ENCODE measurements around the gene AHCTF1.
"Not testable (repeated sequence)": the region's sequence is repeated elsewhere in the genome, so short reads cannot be mapped to it uniquely, and the experiment has no call there.

Gene AHCTF1

DNA sequence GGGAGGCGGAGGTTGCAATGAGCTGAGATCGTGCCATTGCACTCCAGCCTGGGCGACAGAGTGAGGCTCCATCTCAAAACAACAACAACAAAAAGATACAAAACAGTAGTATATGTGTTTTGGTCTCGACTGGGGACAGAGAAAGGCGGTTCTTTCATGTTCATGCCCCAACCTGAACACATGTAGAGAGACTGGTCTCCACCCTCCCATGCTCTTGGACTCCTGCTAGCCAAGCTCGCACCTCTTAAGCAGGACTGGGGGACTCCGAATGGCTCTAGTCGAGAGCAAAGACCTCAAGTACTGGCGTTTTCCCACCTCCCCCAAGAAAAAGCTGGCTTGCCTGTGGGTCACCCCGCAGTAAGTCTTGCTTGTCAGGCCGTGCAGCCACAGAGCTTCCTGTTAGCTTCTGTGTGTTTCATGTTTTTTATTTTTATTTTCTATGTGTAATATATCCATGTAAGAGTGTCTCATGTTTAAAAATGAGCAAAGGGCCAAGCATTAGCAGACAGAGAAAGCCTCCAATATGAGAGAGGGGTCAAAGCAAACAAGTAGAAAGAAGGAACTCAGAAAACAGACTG lies 116.0 kb downstream of the AHCTF1 start:
- Histone ChIP-seq H3K27ac (ENCODE audit: low read depth, low read length) (no peak overlapping the region), H3K27me3 (ENCODE audit: insufficient read depth, low read length) (peaks cover 25% of the 10 kb centered on the region), H2AFZ (ENCODE audit: low read length, unreplicated experiment) (no peak overlapping the region), H3K79me2 (ENCODE audit: control insufficient read depth, insufficient read depth, low read length, unreplicated experiment) (no peaks in the 10 kb centered on the region), H3K4me1 (ENCODE audit: control insufficient read depth, insufficient read depth, low read length, unreplicated experiment) (no peaks in the 10 kb centered on the region), H3K36me3 (ENCODE audit: insufficient read depth, low read length) (no peaks in the 10 kb centered on the region), H3K4me3 (ENCODE audit: low read depth, low read length) (no peak overlapping the region)

DNA sequence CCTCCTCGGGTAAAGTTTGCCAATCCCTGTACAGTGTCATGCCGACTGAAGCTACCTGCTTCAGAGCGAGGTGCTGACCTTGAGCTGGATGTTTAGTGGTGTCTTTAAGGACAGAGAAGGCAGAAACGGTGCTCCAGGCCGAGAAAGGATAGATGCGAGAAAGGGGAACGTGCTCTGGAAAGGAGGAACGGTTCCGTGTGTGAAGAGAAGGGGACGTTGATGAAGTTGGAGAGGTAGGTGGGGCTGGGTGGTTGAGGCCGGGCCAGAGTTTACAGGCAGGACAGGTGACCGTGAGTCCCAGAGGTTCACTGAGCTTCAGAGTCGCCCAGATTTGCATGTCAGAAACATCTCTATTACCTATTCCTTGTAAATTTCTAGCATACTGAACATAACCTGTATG lies 116.9 kb downstream of the AHCTF1 start:
- H3K79me2 ChIP-seq (ENCODE audit: control insufficient read depth, insufficient read depth, low read length, unreplicated experiment) = no peaks in the 10 kb centered on the region
- H3K27me3 ChIP-seq (ENCODE audit: insufficient read depth, low read length) = peaks cover 17% of the 10 kb centered on the region
- no peak overlapping the region for H2AFZ ChIP-seq (ENCODE audit: low read length, unreplicated experiment)
- no peak overlapping the region for H3K27ac ChIP-seq (ENCODE audit: low read depth, low read length)
- no peak overlapping the region for H3K4me3 ChIP-seq (ENCODE audit: low read depth, low read length)
- no peaks in the 10 kb centered on the region for H3K4me1 ChIP-seq (ENCODE audit: control insufficient read depth, insufficient read depth, low read length, unreplicated experiment)
- no peaks in the 10 kb centered on the region for H3K36me3 ChIP-seq (ENCODE audit: insufficient read depth, low read length)

DNA sequence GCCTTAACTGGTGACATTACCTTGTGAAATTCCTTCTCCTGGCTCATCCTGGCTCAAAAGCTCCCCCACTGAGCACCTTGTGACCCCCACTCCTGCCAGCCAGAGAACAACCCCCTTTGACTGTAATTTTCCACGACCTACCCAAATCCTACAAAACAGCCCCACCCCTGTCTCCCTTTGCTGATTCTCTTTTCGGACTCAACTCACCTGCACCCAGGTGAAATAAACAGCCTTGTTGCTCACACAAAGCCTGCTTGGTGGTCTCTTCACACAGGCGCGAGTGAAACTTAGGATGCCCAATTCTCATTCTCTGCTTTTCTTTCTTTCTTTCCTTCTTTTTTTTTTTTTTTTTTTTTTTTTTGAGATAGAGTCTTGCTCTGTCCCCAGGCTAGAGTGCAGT lies 118.4 kb downstream of the AHCTF1 start:
- peaks cover 28% of the 10 kb centered on the region for H3K27me3 ChIP-seq (ENCODE audit: insufficient read depth, low read length)
- not testable (repeated sequence) for H3K27ac ChIP-seq (ENCODE audit: low read depth, low read length); H2AFZ ChIP-seq (ENCODE audit: low read length, unreplicated experiment)

GRCh38 chr1:246811985-246812384 lies 119.8 kb downstream of the AHCTF1 start:
- no peaks in the 10 kb centered on the region for H3K36me3 ChIP-seq (ENCODE audit: insufficient read depth, low read length)
- no peaks in the 10 kb centered on the region for H3K4me1 ChIP-seq (ENCODE audit: control insufficient read depth, insufficient read depth, low read length, unreplicated experiment)
- peaks cover 33% of the 10 kb centered on the region for H3K27me3 ChIP-seq (ENCODE audit: insufficient read depth, low read length)
- H3K79me2 ChIP-seq (ENCODE audit: control insufficient read depth, insufficient read depth, low read length, unreplicated experiment) = no peaks in the 10 kb centered on the region
- no peak overlapping the region for H2AFZ ChIP-seq (ENCODE audit: low read length, unreplicated experiment)
- H3K4me3 ChIP-seq (ENCODE audit: low read depth, low read length) = no peak overlapping the region
- H3K27ac ChIP-seq (ENCODE audit: low read depth, low read length) = no peak overlapping the region

More for the DNA sequence above, 118.4 kb downstream of the AHCTF1 start:
- not testable (repeated sequence) for H3K79me2 ChIP-seq (ENCODE audit: control insufficient read depth, insufficient read depth, low read length, unreplicated experiment); H3K4me1 ChIP-seq (ENCODE audit: control insufficient read depth, insufficient read depth, low read length, unreplicated experiment); H3K36me3 ChIP-seq (ENCODE audit: insufficient read depth, low read length); H3K4me3 ChIP-seq (ENCODE audit: low read depth, low read length)

GRCh38 chr1:246809473-246809872 lies 122.3 kb downstream of the AHCTF1 start:
- Histone ChIP-seq H3K79me2 (ENCODE audit: control insufficient read depth, insufficient read depth, low read length, unreplicated experiment) (no peaks in the 10 kb centered on the region), H3K4me3 (ENCODE audit: low read depth, low read length) (no peak overlapping the region), H3K27ac (ENCODE audit: low read depth, low read length) (no peak overlapping the region), H3K27me3 (ENCODE audit: insufficient read depth, low read length) (peaks cover 32% of the 10 kb centered on the region), H2AFZ (ENCODE audit: low read length, unreplicated experiment) (no peak overlapping the region), H3K36me3 (ENCODE audit: insufficient read depth, low read length) (no peaks in the 10 kb centered on the region), H3K4me1 (ENCODE audit: control insufficient read depth, insufficient read depth, low read length, unreplicated experiment) (no peaks in the 10 kb centered on the region)

DNA sequence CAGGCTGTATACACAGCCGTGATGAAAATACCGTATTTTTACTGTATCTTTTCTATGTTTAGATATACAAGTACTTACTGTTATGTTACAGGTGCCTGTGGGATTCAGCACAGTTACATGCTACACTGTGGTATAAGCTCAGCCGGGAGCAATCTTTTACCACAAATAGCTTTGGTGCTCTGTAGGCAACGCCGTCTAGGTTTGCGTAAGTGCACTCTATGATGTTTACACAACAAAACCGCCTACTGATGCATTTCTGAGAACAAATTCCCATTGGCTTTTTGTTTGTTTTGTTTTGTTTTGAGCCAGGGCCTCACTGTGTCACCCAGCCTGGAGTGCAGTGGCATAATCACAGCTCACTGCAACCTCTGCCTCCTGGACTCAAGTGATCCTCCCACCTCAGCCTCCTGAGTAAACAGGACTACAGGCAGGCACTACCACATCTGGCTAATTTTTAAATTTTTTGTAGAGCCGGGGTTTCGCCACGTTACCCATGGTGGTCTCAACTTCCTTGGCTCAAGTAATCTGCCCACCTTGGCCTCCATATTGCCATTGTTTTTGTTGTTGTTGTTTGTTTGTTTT lies 126.5 kb downstream of the AHCTF1 start:
- H3K27ac ChIP-seq (ENCODE audit: low read depth, low read length) = no peak overlapping the region

GRCh38 chr1:246803883-246804282 lies 127.9 kb downstream of the AHCTF1 start:
- Histone ChIP-seq H2AFZ (ENCODE audit: low read length, unreplicated experiment) (no peak overlapping the region), H3K4me3 (ENCODE audit: low read depth, low read length) (no peak overlapping the region), H3K79me2 (ENCODE audit: control insufficient read depth, insufficient read depth, low read length, unreplicated experiment) (no peaks in the 10 kb centered on the region), H3K4me1 (ENCODE audit: control insufficient read depth, insufficient read depth, low read length, unreplicated experiment) (no peaks in the 10 kb centered on the region), H3K27ac (ENCODE audit: low read depth, low read length) (no peak overlapping the region), H3K36me3 (ENCODE audit: insufficient read depth, low read length) (no peaks in the 10 kb centered on the region), H3K27me3 (ENCODE audit: insufficient read depth, low read length) (peaks cover 29% of the 10 kb centered on the region)

More for the DNA sequence above, 126.5 kb downstream of the AHCTF1 start:
- H3K27me3 ChIP-seq (ENCODE audit: insufficient read depth, low read length) = peaks cover 37% of the 10 kb centered on the region
- H3K4me1 ChIP-seq (ENCODE audit: control insufficient read depth, insufficient read depth, low read length, unreplicated experiment) = no peaks in the 10 kb centered on the region
- H2AFZ ChIP-seq (ENCODE audit: low read length, unreplicated experiment) = no peak overlapping the region
- H3K79me2 ChIP-seq (ENCODE audit: control insufficient read depth, insufficient read depth, low read length, unreplicated experiment) = no peaks in the 10 kb centered on the region
- H3K4me3 ChIP-seq (ENCODE audit: low read depth, low read length) = no peak overlapping the region
- H3K36me3 ChIP-seq (ENCODE audit: insufficient read depth, low read length) = no peaks in the 10 kb centered on the region

- no peaks in the 10 kb centered on the region for H3K79me2 ChIP-seq (ENCODE audit: control insufficient read depth, insufficient read depth, low read length, unreplicated experiment)
- H3K36me3 ChIP-seq (ENCODE audit: insufficient read depth, low read length) = no peaks in the 10 kb centered on the region
- peaks cover 26% of the 10 kb centered on the region for H3K27me3 ChIP-seq (ENCODE audit: insufficient read depth, low read length)
- H3K27ac ChIP-seq (ENCODE audit: low read depth, low read length) = no peak overlapping the region
- H3K4me1 ChIP-seq (ENCODE audit: control insufficient read depth, insufficient read depth, low read length, unreplicated experiment) = no peaks in the 10 kb centered on the region
- no peak overlapping the region for H3K4me3 ChIP-seq (ENCODE audit: low read depth, low read length)
- no peak overlapping the region for H2AFZ ChIP-seq (ENCODE audit: low read length, unreplicated experiment)
Observed at GRCh38 chr1:246803373-246803772, 128.4 kb downstream of the AHCTF1 start.

DNA sequence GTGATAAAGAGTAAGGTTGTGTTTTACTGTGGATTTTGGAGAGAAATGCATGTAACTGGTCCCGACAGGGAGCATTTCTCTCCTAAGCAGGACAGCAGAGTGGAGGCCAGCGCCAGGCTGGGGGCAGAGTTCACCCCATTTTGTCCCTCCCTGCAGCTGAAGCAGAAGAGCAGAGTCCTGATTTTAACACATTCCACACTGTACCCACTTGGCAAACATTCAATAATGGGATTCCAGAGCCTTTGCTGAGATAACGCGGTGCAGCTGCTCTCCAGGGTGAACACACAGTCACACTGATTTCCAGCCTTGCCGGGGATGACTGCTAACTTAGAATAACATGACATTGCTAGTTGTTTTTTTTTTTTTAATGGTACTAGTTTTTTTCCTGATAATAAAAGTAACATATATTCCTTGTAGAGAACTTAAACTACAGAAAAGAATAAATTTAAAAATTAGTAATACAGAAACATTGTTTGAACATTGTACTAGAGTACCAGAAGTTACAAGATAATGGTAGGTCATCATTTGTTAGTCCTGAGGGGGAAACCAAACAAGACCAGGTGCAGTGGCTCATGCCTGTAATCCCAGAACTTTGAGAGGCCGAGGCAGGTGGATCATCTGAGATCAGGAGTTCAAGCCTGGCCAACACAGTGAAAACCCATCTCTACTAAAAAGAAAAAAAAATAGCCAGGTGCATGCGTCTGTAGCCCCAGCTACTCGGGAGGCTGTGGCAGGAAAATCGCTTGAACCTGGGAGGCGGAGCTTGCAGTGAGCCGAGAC lies 130.3 kb downstream of the AHCTF1 start:
- Histone ChIP-seq H2AFZ (ENCODE audit: low read length, unreplicated experiment) (no peak overlapping the region), H3K27ac (ENCODE audit: low read depth, low read length) (no peak overlapping the region), H3K79me2 (ENCODE audit: control insufficient read depth, insufficient read depth, low read length, unreplicated experiment) (no peaks in the 10 kb centered on the region), H3K4me1 (ENCODE audit: control insufficient read depth, insufficient read depth, low read length, unreplicated experiment) (no peaks in the 10 kb centered on the region), H3K4me3 (ENCODE audit: low read depth, low read length) (no peak overlapping the region), H3K27me3 (ENCODE audit: insufficient read depth, low read length) (peaks cover 16% of the 10 kb centered on the region; the same call in 1 of the 2 replicates), H3K36me3 (ENCODE audit: insufficient read depth, low read length) (no peaks in the 10 kb centered on the region)

DNA sequence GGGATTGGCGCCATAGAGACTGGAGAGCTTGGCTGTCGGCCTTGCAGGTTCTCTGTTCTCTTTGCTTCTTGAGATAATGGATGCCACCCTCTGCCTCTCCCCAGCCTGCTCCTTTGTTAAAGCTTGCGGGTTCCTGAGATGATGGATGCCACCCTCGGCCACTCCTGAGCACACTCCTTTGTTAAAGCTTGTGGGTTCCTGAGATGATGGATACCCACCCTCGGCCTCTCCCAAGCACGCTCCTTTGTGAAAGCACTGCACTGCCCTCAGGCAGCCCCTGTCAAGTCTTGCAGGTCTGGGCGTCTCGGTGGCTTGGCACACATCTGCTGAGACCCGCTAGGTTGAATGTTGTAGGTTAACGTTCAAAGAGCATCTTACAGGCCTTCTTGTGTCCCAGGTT lies 131.0 kb downstream of the AHCTF1 start:
- Histone ChIP-seq H2AFZ (ENCODE audit: low read length, unreplicated experiment) (no peak overlapping the region), H3K36me3 (ENCODE audit: insufficient read depth, low read length) (no peaks in the 10 kb centered on the region), H3K4me3 (ENCODE audit: low read depth, low read length) (no peak overlapping the region), H3K27ac (ENCODE audit: low read depth, low read length) (no peak overlapping the region), H3K79me2 (ENCODE audit: control insufficient read depth, insufficient read depth, low read length, unreplicated experiment) (no peaks in the 10 kb centered on the region), H3K4me1 (ENCODE audit: control insufficient read depth, insufficient read depth, low read length, unreplicated experiment) (no peaks in the 10 kb centered on the region), H3K27me3 (ENCODE audit: insufficient read depth, low read length) (peaks cover 11% of the 10 kb centered on the region; the same call in 1 of the 2 replicates)

DNA sequence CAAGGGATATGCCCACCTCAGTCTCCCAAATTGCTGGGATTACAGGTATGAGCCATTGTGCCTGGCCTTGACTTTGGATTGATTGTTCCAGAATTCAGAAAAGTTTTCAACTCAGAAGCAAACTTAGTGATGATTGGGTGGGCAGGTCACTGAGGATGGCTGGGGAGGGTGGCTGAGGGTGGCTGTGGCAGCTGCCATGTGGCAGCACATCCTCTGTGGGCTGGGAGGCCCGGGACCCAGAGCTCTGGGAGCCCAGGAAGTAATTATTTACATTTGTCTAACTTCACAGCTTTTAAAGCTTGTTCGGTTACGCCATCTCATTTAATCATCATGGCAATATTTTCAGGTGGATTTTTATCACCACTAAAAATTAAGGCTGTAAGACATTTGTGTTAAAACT lies 131.4 kb downstream of the AHCTF1 start:
- H3K4me3 ChIP-seq (ENCODE audit: low read depth, low read length) = no peak overlapping the region
- no peaks in the 10 kb centered on the region for H3K4me1 ChIP-seq (ENCODE audit: control insufficient read depth, insufficient read depth, low read length, unreplicated experiment)
- no peaks in the 10 kb centered on the region for H3K79me2 ChIP-seq (ENCODE audit: control insufficient read depth, insufficient read depth, low read length, unreplicated experiment)
- peaks cover 10% of the 10 kb centered on the region; the same call in 1 of the 2 replicates for H3K27me3 ChIP-seq (ENCODE audit: insufficient read depth, low read length)
- H2AFZ ChIP-seq (ENCODE audit: low read length, unreplicated experiment) = no peak overlapping the region
- H3K27ac ChIP-seq (ENCODE audit: low read depth, low read length) = no peak overlapping the region
- no peaks in the 10 kb centered on the region for H3K36me3 ChIP-seq (ENCODE audit: insufficient read depth, low read length)
